ENCODE data around the gene IFNA6. TPM values are rescaled to one million over a fixed set of nuclear protein-coding genes. Genes with fewer than 3 reads are reported as not detected.
"Not testable (repeated sequence)": the region's sequence is repeated elsewhere in the genome, so short reads cannot be mapped to it uniquely, and the experiment has no call there.

Gene IFNA6
- total RNA-seq, 1 experiment from 2014 or later: not detected

GRCh38 chr9:21367957-21368356 lies 17.3 kb upstream of the IFNA6 start, which contains the start of gene IFNA13:
Gene IFNA13 (minus strand): TSS chr9:21368057. CDS start chr9:21368010, 47 bp downstream.
- Histone ChIP-seq H3K4me3 (ENCODE audit: low read depth in 2 of 2, low read length in 2 of 2) (no peak within 1 kb of the TSS), H3K27ac (ENCODE audit: low read length) (no peak within 1 kb of the TSS), H3K36me3 (ENCODE audit: control insufficient read depth, insufficient read depth, low read length) (no peaks in the 10 kb centered on the region), H3K4me1 (ENCODE audit: control insufficient read depth, insufficient read depth, low read length) (no peaks in the 10 kb centered on the region), H3K9me3 (ENCODE audit: control insufficient read depth, insufficient read depth, low read depth, low read length) (no peaks in the 10 kb centered on the region), H3K27me3 (ENCODE audit: control insufficient read depth, insufficient read depth, low read length) (no peaks in the 10 kb centered on the region)
- CTCF ChIA-PET: no interaction called here
- BruUV-seq (replicated peaks): no TSS peak
- POLR2A ChIA-PET: no interaction called here
- intact Hi-C loops (cut with micrococcal nuclease; ENCODE audit: unreplicated experiment): no loop called here
- TF ChIP-seq CTCF (IDR thresholded peaks at IDR 0.05) (no peak), POLR2AphosphoS5 (IDR thresholded peaks at IDR 0.05; ENCODE audit: low read depth, low read length) (no peak), SIN3A (IDR thresholded peaks at IDR 0.05; ENCODE audit: borderline replicate concordance, insufficient read depth, low read depth, low read length) (no peak), REST (IDR thresholded peaks at IDR 0.05; ENCODE audit: insufficient read depth in 1 of 2, low read depth in 2 of 2, low read length in 1 of 2) (no peak), TCF7L2 (IDR thresholded peaks at IDR 0.05; ENCODE audit: low read depth, low read length) (no peak)
- ATAC-seq: no peak
- DNase-seq (ENCODE audit: low read depth, low spot score): no peak
- in situ Hi-C loops (cut with HindIII; ENCODE audit: low pct_unique_long_range_greater_than_20kb, low sequenced_read_pairs): no loop called here

GRCh38 chr9:21367169-21367568 lies 16.5 kb upstream of the IFNA6 start:
- BruUV-seq (replicated peaks); H3K27me3 ChIP-seq (ENCODE audit: control insufficient read depth, insufficient read depth, low read length); H3K4me1 ChIP-seq (ENCODE audit: control insufficient read depth, insufficient read depth, low read length); POLR2A ChIA-PET; H3K27ac ChIP-seq (ENCODE audit: low read length); CTCF ChIA-PET; intact Hi-C loops (cut with micrococcal nuclease; ENCODE audit: unreplicated experiment); H3K4me3 ChIP-seq (ENCODE audit: low read depth in 2 of 2, low read length in 2 of 2); ATAC-seq; DNase-seq (ENCODE audit: low read depth, low spot score); H3K36me3 ChIP-seq (ENCODE audit: control insufficient read depth, insufficient read depth, low read length); H3K9me3 ChIP-seq (ENCODE audit: control insufficient read depth, insufficient read depth, low read depth, low read length); in situ Hi-C loops (cut with HindIII; ENCODE audit: low pct_unique_long_range_greater_than_20kb, low sequenced_read_pairs): not testable (repeated sequence)

GRCh38 chr9:21362287-21362686 lies 11.6 kb upstream of the IFNA6 start:
- no peak for ATAC-seq
- BruUV-seq (replicated peaks): no TSS peak
- no peak for DNase-seq (ENCODE audit: low read depth, low spot score)
- Histone ChIP-seq H3K4me1 (ENCODE audit: control insufficient read depth, insufficient read depth, low read length) (no peaks in the 10 kb centered on the region), H3K27ac (ENCODE audit: low read length) (no peak overlapping the region), H3K36me3 (ENCODE audit: control insufficient read depth, insufficient read depth, low read length) (no peaks in the 10 kb centered on the region), H3K9me3 (ENCODE audit: control insufficient read depth, insufficient read depth, low read depth, low read length) (no peaks in the 10 kb centered on the region), H3K27me3 (ENCODE audit: control insufficient read depth, insufficient read depth, low read length) (no peaks in the 10 kb centered on the region), H3K4me3 (ENCODE audit: low read depth in 2 of 2, low read length in 2 of 2) (no peak overlapping the region)
- ChIA-PET POLR2A (no interaction called here), CTCF (no interaction called here)
- TF ChIP-seq POLR2AphosphoS5 (IDR thresholded peaks at IDR 0.05; ENCODE audit: low read depth, low read length): no peak
- no peak for TF ChIP-seq REST (IDR thresholded peaks at IDR 0.05; ENCODE audit: insufficient read depth in 1 of 2, low read depth in 2 of 2, low read length in 1 of 2)
- no peak for TF ChIP-seq TCF7L2 (IDR thresholded peaks at IDR 0.05; ENCODE audit: low read depth, low read length)
- no peak for TF ChIP-seq SIN3A (IDR thresholded peaks at IDR 0.05; ENCODE audit: borderline replicate concordance, insufficient read depth, low read depth, low read length)
- TF ChIP-seq CTCF (IDR thresholded peaks at IDR 0.05): no peak
- in situ Hi-C loops (cut with HindIII; ENCODE audit: low pct_unique_long_range_greater_than_20kb, low sequenced_read_pairs): no loop called here
- intact Hi-C loops (cut with micrococcal nuclease; ENCODE audit: unreplicated experiment): no loop called here

Measured in Panc1 (cell line).